Stimulated activated naive CD8-positive, alpha-beta T cell treated with anti-CD3 and anti-CD28 coated beads, Interleukin-15, Interleukin-2, amounts not matched to agents 100 ng/mL and 50 ng/mL, for 24 hours (primary cell): Measurements from ENCODE around the gene ELMOD1.

Experiments used
- H3K27ac Mint-ChIP-seq: one replicate; pipeline ENCODE4 v1.8.0; 2021; ENCODE audit warnings: mild to moderate bottlenecking, mixed read lengths
- H3K27me3 Mint-ChIP-seq: one replicate; pipeline ENCODE4 v1.8.0; 2021; ENCODE audit warnings: mixed read lengths
- H3K36me3 Mint-ChIP-seq: one replicate; pipeline ENCODE4 v1.8.0; 2021; ENCODE audit warnings: low read depth, mixed read lengths
- H3K4me1 Mint-ChIP-seq: one replicate; pipeline ENCODE4 v1.8.0; 2021; ENCODE audit warnings: low read depth, mixed read lengths
- H3K4me3 Mint-ChIP-seq: one replicate; pipeline ENCODE4 v1.8.0; 2021; ENCODE audit warnings: mild to moderate bottlenecking, mixed read lengths
- H3K9me3 Mint-ChIP-seq: one replicate; pipeline ENCODE4 v1.8.0; 2021; ENCODE audit warnings: mixed read lengths

Gene ELMOD1

GRCh38 chr11:107653076-107653475 lies 62.1 kb downstream of the ELMOD1 start:
- H3K4me1 Mint-ChIP-seq, result no peaks in the 10 kb centered on the region
- no peak overlapping the region for H3K27ac Mint-ChIP-seq
- H3K36me3 Mint-ChIP-seq, result no peaks in the 10 kb centered on the region
- H3K27me3 Mint-ChIP-seq, result peaks cover 28% of the 10 kb centered on the region
- H3K9me3 Mint-ChIP-seq, result no peaks in the 10 kb centered on the region
- no peak overlapping the region for H3K4me3 Mint-ChIP-seq

- Mint-ChIP-seq H3K4me1 (no peaks in the 10 kb centered on the region), H3K9me3 (no peaks in the 10 kb centered on the region), H3K27me3 (peaks cover 12% of the 10 kb centered on the region), H3K36me3 (no peaks in the 10 kb centered on the region), H3K4me3 (no peak overlapping the region), H3K27ac (no peak overlapping the region)
Measured at GRCh38 chr11:107655602-107656001, 64.7 kb downstream of the ELMOD1 start.

- Mint-ChIP-seq H3K4me3 (no peak overlapping the region), H3K27ac (no peak overlapping the region), H3K27me3 (peaks cover 2% of the 10 kb centered on the region), H3K4me1 (no peaks in the 10 kb centered on the region), H3K9me3 (no peaks in the 10 kb centered on the region), H3K36me3 (no peaks in the 10 kb centered on the region)
Measured at GRCh38 chr11:107659310-107659709, 68.4 kb downstream of the ELMOD1 start.

- Mint-ChIP-seq H3K27ac (no peak overlapping the region), H3K27me3 (peaks cover 4% of the 10 kb centered on the region), H3K4me3 (no peak overlapping the region), H3K9me3 (no peaks in the 10 kb centered on the region), H3K36me3 (no peaks in the 10 kb centered on the region), H3K4me1 (no peaks in the 10 kb centered on the region)
Measured at GRCh38 chr11:107660066-107660465, 69.1 kb downstream of the ELMOD1 start.

GRCh38 chr11:107661656-107662055 lies 70.7 kb downstream of the ELMOD1 start:
- no peaks in the 10 kb centered on the region for H3K4me1 Mint-ChIP-seq
- H3K36me3 Mint-ChIP-seq, result no peaks in the 10 kb centered on the region
- no peaks in the 10 kb centered on the region for H3K9me3 Mint-ChIP-seq
- peaks cover 4% of the 10 kb centered on the region for H3K27me3 Mint-ChIP-seq
- no peak overlapping the region for H3K4me3 Mint-ChIP-seq
- H3K27ac Mint-ChIP-seq, result no peak overlapping the region

GRCh38 chr11:107665018-107665417 lies 74.1 kb downstream of the ELMOD1 start:
- no peaks in the 10 kb centered on the region for H3K4me1 Mint-ChIP-seq
- no peaks in the 10 kb centered on the region for H3K36me3 Mint-ChIP-seq
- H3K27me3 Mint-ChIP-seq, result peaks cover 10% of the 10 kb centered on the region
- H3K9me3 Mint-ChIP-seq, result no peaks in the 10 kb centered on the region
- no peak overlapping the region for H3K27ac Mint-ChIP-seq
- H3K4me3 Mint-ChIP-seq, result no peak overlapping the region

- H3K9me3 Mint-ChIP-seq, result no peaks in the 10 kb centered on the region
- no peak overlapping the region for H3K4me3 Mint-ChIP-seq
- H3K27me3 Mint-ChIP-seq, result peaks cover 10% of the 10 kb centered on the region
- no peak overlapping the region for H3K27ac Mint-ChIP-seq
- H3K4me1 Mint-ChIP-seq, result no peaks in the 10 kb centered on the region
- no peaks in the 10 kb centered on the region for H3K36me3 Mint-ChIP-seq
Measured at GRCh38 chr11:107666911-107667613, 76.1 kb downstream of the ELMOD1 start.

GRCh38 chr11:107669191-107669740 lies 78.3 kb downstream of the ELMOD1 start:
- Mint-ChIP-seq H3K36me3 (no peaks in the 10 kb centered on the region), H3K27me3 (peaks cover 13% of the 10 kb centered on the region), H3K27ac (no peak overlapping the region), H3K9me3 (no peaks in the 10 kb centered on the region), H3K4me3 (no peak overlapping the region), H3K4me1 (no peaks in the 10 kb centered on the region)

- Mint-ChIP-seq H3K4me3 (no peak overlapping the region), H3K27me3 (peaks cover 11% of the 10 kb centered on the region), H3K9me3 (no peaks in the 10 kb centered on the region), H3K4me1 (no peaks in the 10 kb centered on the region), H3K27ac (no peak overlapping the region), H3K36me3 (no peaks in the 10 kb centered on the region)
Measured at GRCh38 chr11:107669893-107670601, 79.1 kb downstream of the ELMOD1 start.

GRCh38 chr11:107675902-107676301 lies 85.0 kb downstream of the ELMOD1 start:
- Mint-ChIP-seq H3K27ac (no peak overlapping the region), H3K36me3 (no peaks in the 10 kb centered on the region), H3K9me3 (no peaks in the 10 kb centered on the region), H3K4me3 (no peak overlapping the region), H3K27me3 (peaks cover 18% of the 10 kb centered on the region), H3K4me1 (no peaks in the 10 kb centered on the region)

- no peaks in the 10 kb centered on the region for H3K36me3 Mint-ChIP-seq
- no peaks in the 10 kb centered on the region for H3K9me3 Mint-ChIP-seq
- H3K4me3 Mint-ChIP-seq, result no peak overlapping the region
- H3K27ac Mint-ChIP-seq, result no peak overlapping the region
- peaks cover 21% of the 10 kb centered on the region for H3K27me3 Mint-ChIP-seq
- H3K4me1 Mint-ChIP-seq, result no peaks in the 10 kb centered on the region
Measured at GRCh38 chr11:107676336-107677057, 85.5 kb downstream of the ELMOD1 start.

GRCh38 chr11:107677924-107678631 lies 87.1 kb downstream of the ELMOD1 start:
- H3K9me3 Mint-ChIP-seq, result no peaks in the 10 kb centered on the region
- no peak overlapping the region for H3K4me3 Mint-ChIP-seq
- no peaks in the 10 kb centered on the region for H3K4me1 Mint-ChIP-seq
- H3K27ac Mint-ChIP-seq, result no peak overlapping the region
- H3K27me3 Mint-ChIP-seq, result peaks cover 17% of the 10 kb centered on the region
- H3K36me3 Mint-ChIP-seq, result no peaks in the 10 kb centered on the region

GRCh38 chr11:107678632-107678971 lies 87.7 kb downstream of the ELMOD1 start:
- Mint-ChIP-seq H3K27me3 (peaks cover 17% of the 10 kb centered on the region), H3K9me3 (no peaks in the 10 kb centered on the region), H3K27ac (no peak overlapping the region), H3K36me3 (no peaks in the 10 kb centered on the region), H3K4me3 (no peak overlapping the region), H3K4me1 (no peaks in the 10 kb centered on the region)

GRCh38 chr11:107679255-107680024 lies 88.5 kb downstream of the ELMOD1 start:
- no peak overlapping the region for H3K4me3 Mint-ChIP-seq

More at GRCh38 chr11:107679255-107680024, 88.5 kb downstream of the ELMOD1 start:
- Mint-ChIP-seq H3K4me1 (no peaks in the 10 kb centered on the region), H3K9me3 (no peaks in the 10 kb centered on the region), H3K36me3 (no peaks in the 10 kb centered on the region), H3K27ac (no peak overlapping the region), H3K27me3 (peaks cover 17% of the 10 kb centered on the region)
